Testis (tissue), 2 donors: ENCODE measurements around the gene GCC1.

Experiments used
- CTCF ChIP-seq, 3 experiments: fragments of 450-650 bp in 2 of 3; fragments of 200-600 bp in 1 of 3; sonication (generic) in 1 of 3; IDR thresholded peaks; one replicate each; pipeline ENCODE4 v1.5.1; 2016 to 2019; ENCODE audit warnings: antibody characterized with exemption in 3 of 3, mild to moderate bottlenecking in 2 of 3, moderate library complexity in 1 of 3
- POLR2A ChIP-seq: fragments of 450-650 bp; IDR thresholded peaks from one replicate; pipeline ENCODE4 v1.6.1; 2017; ENCODE audit warnings: antibody characterized with exemption, mild to moderate bottlenecking, moderate library complexity

GRCh38 chr7:127620406-127621233, 35.2 kb upstream of the GCC1 start:
- TF ChIP-seq CTCF (IDR thresholded peaks at IDR 0.05) = no peak
- TF ChIP-seq POLR2A = no peak
